Activated CD4-positive, alpha-beta T cell treated with anti-CD3 and anti-CD28 coated beads, Interleukin-2, amount 50 U/mL, for 1 hour (primary cell): ENCODE data around the gene PIGH.
"Not testable (repeated sequence)": the region's sequence is repeated elsewhere in the genome, so short reads cannot be mapped to it uniquely, and the experiment has no call there.

Experiments
- DNase-seq: peaks from one replicate; pipeline ENCODE4 v3.0.0-alpha.2; 2020

The PIGH gene

GRCh38 chr14:67547224-67547780 is 52.8 kb downstream of the PIGH start:
- DNase-seq, result no peak

- DNase-seq, result no peak
Measured at GRCh38 chr14:67544590-67544989, 55.5 kb downstream of the PIGH start.

- DNase-seq, result not testable (repeated sequence)
Measured at GRCh38 chr14:67542620-67543019, 57.4 kb downstream of the PIGH start.

- DNase-seq, result no peak
Measured at GRCh38 chr14:67541448-67542387, 58.4 kb downstream of the PIGH start.
